ENCODE results near the gene CNP. TPM values are rescaled to one million over a fixed set of nuclear protein-coding genes. Genes with fewer than 3 reads are reported as not detected.
"Not testable (repeated sequence)": the region's sequence is repeated elsewhere in the genome, so short reads cannot be mapped to it uniquely, and the experiment has no call there.

Gene CNP
- total RNA-seq, 1 donor from 2014 or later, result 50.5 TPM

GRCh38 chr17:42000413-42001133 is 34.0 kb downstream of the CNP start:
- no peak for FAIRE-seq
- DNase-seq (ENCODE audit: low spot score in 2 of 2), result no peak

- no peak for FAIRE-seq
- DNase-seq (ENCODE audit: low spot score in 2 of 2), result no peak
Measured at GRCh38 chr17:42001729-42002128, 35.1 kb downstream of the CNP start.

- FAIRE-seq, result no peak
Measured at GRCh38 chr17:42002175-42002791, 35.7 kb downstream of the CNP start.

GRCh38 chr17:42002792-42003301 is 36.3 kb downstream of the CNP start:
- DNase-seq (ENCODE audit: low spot score in 2 of 2) (no peak), FAIRE-seq (no peak)

More at GRCh38 chr17:42002175-42002791, 35.7 kb downstream of the CNP start:
- DNase-seq (ENCODE audit: low spot score in 2 of 2), result no peak

- FAIRE-seq (no peak), DNase-seq (ENCODE audit: low spot score in 2 of 2) (no peak)
Measured at GRCh38 chr17:42005166-42005565, 38.6 kb downstream of the CNP start.

GRCh38 chr17:42009170-42009569 is 42.6 kb downstream of the CNP start:
- no peak for FAIRE-seq
- no peak for DNase-seq (ENCODE audit: low spot score in 2 of 2)

GRCh38 chr17:42010266-42010680 is 43.7 kb downstream of the CNP start:
- not testable (repeated sequence) for DNase-seq (ENCODE audit: low spot score in 2 of 2); FAIRE-seq

GRCh38 chr17:42010898-42011516 is 44.4 kb downstream of the CNP start:
- DNase-seq (ENCODE audit: low spot score in 2 of 2) (no peak), FAIRE-seq (no peak)

- not testable (repeated sequence) for DNase-seq (ENCODE audit: low spot score in 2 of 2); FAIRE-seq
Measured at GRCh38 chr17:42012363-42012762, 45.8 kb downstream of the CNP start.

GRCh38 chr17:42013740-42014139 is 47.1 kb downstream of the CNP start:
- not testable (repeated sequence) for FAIRE-seq; DNase-seq (ENCODE audit: low spot score in 2 of 2)

GRCh38 chr17:42016411-42016831 is 49.8 kb downstream of the CNP start:
- FAIRE-seq (no peak), DNase-seq (ENCODE audit: low spot score in 2 of 2) (no peak)

GRCh38 chr17:42016941-42017865 is 50.6 kb downstream of the CNP start, which contains the start of gene DNAJC7:
Gene DNAJC7 (minus strand): TSS chr17:42017439. CDS start chr17:42017416, 23 bp downstream.
- DNase-seq (ENCODE audit: low spot score in 2 of 2) (peak; percentile 87 to 91), FAIRE-seq (no peak)

- no peak for DNase-seq (ENCODE audit: low spot score in 2 of 2)
- FAIRE-seq, result no peak
Measured at GRCh38 chr17:42017866-42018200, 51.2 kb downstream of the CNP start.

GRCh38 chr17:42018339-42018738 is 51.7 kb downstream of the CNP start:
- DNase-seq (ENCODE audit: low spot score in 2 of 2) (no peak), FAIRE-seq (no peak)

GRCh38 chr17:42018988-42019387 is 52.4 kb downstream of the CNP start:
- no peak for DNase-seq (ENCODE audit: low spot score in 2 of 2)
- FAIRE-seq, result no peak

GRCh38 chr17:42019509-42020404 is 53.2 kb downstream of the CNP start, which contains the start of gene NKIRAS2:
Gene NKIRAS2 (plus strand): TSS chr17:42020090. CDS start chr17:42021578, 1,488 bp downstream.
- no peak for FAIRE-seq
- peak; percentile 89 to 94 for DNase-seq (ENCODE audit: low spot score in 2 of 2)

GRCh38 chr17:42020845-42021244 is 54.2 kb downstream of the CNP start:
- not testable (repeated sequence) for DNase-seq (ENCODE audit: low spot score in 2 of 2); FAIRE-seq

GRCh38 chr17:42023524-42024349 is 57.1 kb downstream of the CNP start:
- DNase-seq (ENCODE audit: low spot score in 2 of 2) (no peak), FAIRE-seq (no peak)

Data from frontal cortex (tissue), 4 donors.